ENCODE measurements around the gene FAM120B. TPM values are rescaled to one million over a fixed set of nuclear protein-coding genes. Genes with fewer than 3 reads are reported as not detected.

Gene FAM120B
- polyA plus RNA-seq, 1 donor from 2014 or later: 17.9 TPM

DNA sequence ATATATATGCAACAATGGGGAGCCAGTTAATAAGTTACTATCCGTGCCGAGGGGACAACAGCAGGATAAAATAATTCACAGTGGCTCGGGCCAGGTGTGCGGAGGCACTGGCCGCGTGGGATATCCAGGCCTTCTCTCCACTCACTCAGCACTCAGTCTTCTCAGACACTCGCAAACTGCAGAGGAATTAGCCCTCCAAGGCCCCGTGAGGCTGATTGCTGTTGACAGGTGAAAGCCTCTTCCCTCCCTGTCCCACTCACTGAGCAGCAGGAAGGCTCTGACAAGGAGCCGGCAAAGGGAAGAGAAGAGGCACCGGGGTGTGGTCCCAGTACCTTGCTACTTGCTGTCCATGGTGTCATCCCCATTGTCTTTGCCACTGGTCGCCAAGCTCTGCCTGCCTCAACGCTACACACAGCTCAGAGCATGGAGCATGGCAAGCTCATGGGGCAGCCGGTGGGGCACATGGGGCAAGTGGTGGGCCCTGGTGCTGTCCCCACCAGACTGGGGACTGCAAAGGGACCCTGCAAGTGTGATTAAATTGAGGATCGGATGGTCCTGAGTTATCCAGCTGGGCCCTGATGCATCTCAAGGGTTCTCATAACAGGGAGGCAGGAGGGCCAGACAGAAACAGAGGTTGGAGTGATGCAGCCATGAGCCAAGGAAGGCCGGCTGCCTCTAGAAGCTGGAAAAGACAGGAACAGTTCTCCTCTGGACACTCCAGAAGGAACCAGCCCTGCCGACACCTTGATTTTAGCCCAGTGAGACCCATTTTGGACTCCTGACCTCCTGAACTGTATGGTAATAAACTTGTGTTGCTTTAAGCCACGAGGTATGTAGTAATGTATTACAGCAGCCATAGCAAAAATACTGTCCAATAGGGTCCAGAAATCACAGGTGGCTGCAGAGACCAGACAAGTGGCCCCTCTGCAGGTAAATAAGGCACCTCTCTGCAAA, 126.9 kb downstream of the FAM120B start:
- no peak overlapping the region for H3K4me2 ChIP-seq (ENCODE audit: low read length)
- no peak overlapping the region for H2AFZ ChIP-seq (ENCODE audit: low read depth, low read length)
- H3K4me3 ChIP-seq (ENCODE audit: low read length): no peak overlapping the region
- no peaks in the 10 kb centered on the region for H3K79me2 ChIP-seq (replicated peaks; ENCODE audit: insufficient read depth, low read length)
- no peaks in the 10 kb centered on the region for H3K36me3 ChIP-seq (ENCODE audit: insufficient read depth, low read length)
- no peaks in the 10 kb centered on the region for H4K20me1 ChIP-seq (ENCODE audit: insufficient read depth)
- no peak overlapping the region for H3K9ac ChIP-seq (ENCODE audit: low read length)
- peaks cover 5% of the 10 kb centered on the region for H3K9me3 ChIP-seq (ENCODE audit: low read length)
- H3F3A ChIP-seq (ENCODE audit: insufficient read depth, low read length, poor library complexity, severe bottlenecking): no peaks in the 10 kb centered on the region
- H3K27ac ChIP-seq (ENCODE audit: low read length): no peak overlapping the region
- no peaks in the 10 kb centered on the region for H3K27me3 ChIP-seq (ENCODE audit: insufficient read depth, low read depth, low read length)
- TF ChIP-seq POLR2AphosphoS5 (IDR thresholded peaks at IDR 0.05): no peak
- no peak for TF ChIP-seq RAD21 (conservative IDR thresholded peaks at IDR 0.05)
- no peak for TF ChIP-seq TAF1 (IDR thresholded peaks at IDR 0.05; ENCODE audit: low read depth)
- TF ChIP-seq EZH2 (IDR thresholded peaks at IDR 0.05; ENCODE audit: borderline replicate concordance, insufficient read depth, low read length, poor library complexity, severe bottlenecking): no peak
- no peak for TF ChIP-seq SMC3 (conservative IDR thresholded peaks at IDR 0.05; ENCODE audit: poor library complexity)
- TF ChIP-seq EP300 (conservative IDR thresholded peaks at IDR 0.05; ENCODE audit: poor library complexity, severe bottlenecking): no peak
- TF ChIP-seq, protein P1, sequence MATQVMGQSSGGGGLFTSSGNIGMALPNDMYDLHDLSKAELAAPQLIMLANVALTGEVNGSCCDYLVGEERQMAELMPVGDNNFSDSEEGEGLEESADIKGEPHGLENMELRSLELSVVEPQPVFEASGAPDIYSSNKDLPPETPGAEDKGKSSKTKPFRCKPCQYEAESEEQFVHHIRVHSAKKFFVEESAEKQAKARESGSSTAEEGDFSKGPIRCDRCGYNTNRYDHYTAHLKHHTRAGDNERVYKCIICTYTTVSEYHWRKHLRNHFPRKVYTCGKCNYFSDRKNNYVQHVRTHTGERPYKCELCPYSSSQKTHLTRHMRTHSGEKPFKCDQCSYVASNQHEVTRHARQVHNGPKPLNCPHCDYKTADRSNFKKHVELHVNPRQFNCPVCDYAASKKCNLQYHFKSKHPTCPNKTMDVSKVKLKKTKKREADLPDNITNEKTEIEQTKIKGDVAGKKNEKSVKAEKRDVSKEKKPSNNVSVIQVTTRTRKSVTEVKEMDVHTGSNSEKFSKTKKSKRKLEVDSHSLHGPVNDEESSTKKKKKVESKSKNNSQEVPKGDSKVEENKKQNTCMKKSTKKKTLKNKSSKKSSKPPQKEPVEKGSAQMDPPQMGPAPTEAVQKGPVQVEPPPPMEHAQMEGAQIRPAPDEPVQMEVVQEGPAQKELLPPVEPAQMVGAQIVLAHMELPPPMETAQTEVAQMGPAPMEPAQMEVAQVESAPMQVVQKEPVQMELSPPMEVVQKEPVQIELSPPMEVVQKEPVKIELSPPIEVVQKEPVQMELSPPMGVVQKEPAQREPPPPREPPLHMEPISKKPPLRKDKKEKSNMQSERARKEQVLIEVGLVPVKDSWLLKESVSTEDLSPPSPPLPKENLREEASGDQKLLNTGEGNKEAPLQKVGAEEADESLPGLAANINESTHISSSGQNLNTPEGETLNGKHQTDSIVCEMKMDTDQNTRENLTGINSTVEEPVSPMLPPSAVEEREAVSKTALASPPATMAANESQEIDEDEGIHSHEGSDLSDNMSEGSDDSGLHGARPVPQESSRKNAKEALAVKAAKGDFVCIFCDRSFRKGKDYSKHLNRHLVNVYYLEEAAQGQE (IDR thresholded peaks at IDR 0.05; ENCODE audit: borderline replicate concordance): no peak
- no peak for TF ChIP-seq MXI1 (conservative IDR thresholded peaks at IDR 0.05; ENCODE audit: poor library complexity, severe bottlenecking)
- TF ChIP-seq, protein P2, sequence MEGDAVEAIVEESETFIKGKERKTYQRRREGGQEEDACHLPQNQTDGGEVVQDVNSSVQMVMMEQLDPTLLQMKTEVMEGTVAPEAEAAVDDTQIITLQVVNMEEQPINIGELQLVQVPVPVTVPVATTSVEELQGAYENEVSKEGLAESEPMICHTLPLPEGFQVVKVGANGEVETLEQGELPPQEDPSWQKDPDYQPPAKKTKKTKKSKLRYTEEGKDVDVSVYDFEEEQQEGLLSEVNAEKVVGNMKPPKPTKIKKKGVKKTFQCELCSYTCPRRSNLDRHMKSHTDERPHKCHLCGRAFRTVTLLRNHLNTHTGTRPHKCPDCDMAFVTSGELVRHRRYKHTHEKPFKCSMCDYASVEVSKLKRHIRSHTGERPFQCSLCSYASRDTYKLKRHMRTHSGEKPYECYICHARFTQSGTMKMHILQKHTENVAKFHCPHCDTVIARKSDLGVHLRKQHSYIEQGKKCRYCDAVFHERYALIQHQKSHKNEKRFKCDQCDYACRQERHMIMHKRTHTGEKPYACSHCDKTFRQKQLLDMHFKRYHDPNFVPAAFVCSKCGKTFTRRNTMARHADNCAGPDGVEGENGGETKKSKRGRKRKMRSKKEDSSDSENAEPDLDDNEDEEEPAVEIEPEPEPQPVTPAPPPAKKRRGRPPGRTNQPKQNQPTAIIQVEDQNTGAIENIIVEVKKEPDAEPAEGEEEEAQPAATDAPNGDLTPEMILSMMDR (IDR thresholded peaks at IDR 0.05; ENCODE audit: poor library complexity, severe bottlenecking): no peak
- H3K9me2 ChIP-seq (ENCODE audit: insufficient read depth, low read length): no peaks in the 10 kb centered on the region

DNA sequence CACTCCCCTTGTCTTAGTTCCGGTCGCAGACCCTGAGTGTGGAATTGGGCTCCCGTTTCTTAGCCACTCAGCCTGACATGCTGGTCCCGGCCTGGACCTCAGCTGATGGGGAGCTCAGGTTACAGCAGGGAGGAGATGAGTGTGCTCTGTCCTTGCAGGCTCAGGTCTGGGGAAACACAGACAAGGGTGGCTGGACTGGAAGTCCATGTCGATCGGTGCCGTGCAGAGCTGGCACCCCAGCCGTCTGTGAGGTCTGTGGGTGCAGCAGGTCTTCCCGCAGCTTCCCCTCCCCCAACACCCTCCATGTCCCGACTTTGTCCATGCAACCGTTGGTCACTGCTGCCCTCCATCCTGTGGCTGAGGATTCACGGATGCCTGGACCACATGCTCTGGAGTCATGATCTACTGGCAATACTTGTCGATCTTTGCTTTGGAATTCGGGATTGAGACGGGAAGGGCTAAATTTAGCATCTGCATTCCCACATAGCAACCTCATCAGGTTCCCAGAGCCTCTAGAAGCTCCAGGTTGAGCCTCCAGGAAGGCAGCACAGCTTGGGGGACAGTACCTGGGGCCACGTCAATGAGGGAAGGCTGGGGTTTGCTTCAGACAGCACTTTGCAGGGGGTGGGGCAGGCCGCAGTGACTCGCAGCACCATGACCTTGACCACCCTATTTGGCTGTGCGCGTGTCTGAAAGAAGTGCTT, 127.7 kb downstream of the FAM120B start:
- H3K9ac ChIP-seq (ENCODE audit: low read length): no peak overlapping the region
- H3K36me3 ChIP-seq (ENCODE audit: insufficient read depth, low read length): no peaks in the 10 kb centered on the region
- H3F3A ChIP-seq (ENCODE audit: insufficient read depth, low read length, poor library complexity, severe bottlenecking): no peaks in the 10 kb centered on the region
- H3K27me3 ChIP-seq (ENCODE audit: insufficient read depth, low read depth, low read length): no peaks in the 10 kb centered on the region
- TF ChIP-seq TAF1 (IDR thresholded peaks at IDR 0.05; ENCODE audit: low read depth) (no peak), MXI1 (conservative IDR thresholded peaks at IDR 0.05; ENCODE audit: poor library complexity, severe bottlenecking) (no peak), POLR2AphosphoS5 (IDR thresholded peaks at IDR 0.05) (no peak), EP300 (conservative IDR thresholded peaks at IDR 0.05; ENCODE audit: poor library complexity, severe bottlenecking) (no peak), EZH2 (IDR thresholded peaks at IDR 0.05; ENCODE audit: borderline replicate concordance, insufficient read depth, low read length, poor library complexity, severe bottlenecking) (no peak), SMC3 (conservative IDR thresholded peaks at IDR 0.05; ENCODE audit: poor library complexity) (no peak), RAD21 (conservative IDR thresholded peaks at IDR 0.05) (no peak)
- TF ChIP-seq, protein P1 (IDR thresholded peaks at IDR 0.05; ENCODE audit: borderline replicate concordance): no peak
- TF ChIP-seq, protein P2 (IDR thresholded peaks at IDR 0.05; ENCODE audit: poor library complexity, severe bottlenecking): no peak
- H3K79me2 ChIP-seq (replicated peaks; ENCODE audit: insufficient read depth, low read length): no peaks in the 10 kb centered on the region
- no peaks in the 10 kb centered on the region for H4K20me1 ChIP-seq (ENCODE audit: insufficient read depth)
- no peak overlapping the region for H2AFZ ChIP-seq (ENCODE audit: low read depth, low read length)
- H3K9me3 ChIP-seq (ENCODE audit: low read length): peaks cover 5% of the 10 kb centered on the region
- H3K4me3 ChIP-seq (ENCODE audit: low read length): no peak overlapping the region
- H3K9me2 ChIP-seq (ENCODE audit: insufficient read depth, low read length): no peaks in the 10 kb centered on the region
- no peak overlapping the region for H3K4me2 ChIP-seq (ENCODE audit: low read length)
- H3K27ac ChIP-seq (ENCODE audit: low read length): no peak overlapping the region
